Measurements from ENCODE around the gene ZNF638.

Gene ZNF638

DNA sequence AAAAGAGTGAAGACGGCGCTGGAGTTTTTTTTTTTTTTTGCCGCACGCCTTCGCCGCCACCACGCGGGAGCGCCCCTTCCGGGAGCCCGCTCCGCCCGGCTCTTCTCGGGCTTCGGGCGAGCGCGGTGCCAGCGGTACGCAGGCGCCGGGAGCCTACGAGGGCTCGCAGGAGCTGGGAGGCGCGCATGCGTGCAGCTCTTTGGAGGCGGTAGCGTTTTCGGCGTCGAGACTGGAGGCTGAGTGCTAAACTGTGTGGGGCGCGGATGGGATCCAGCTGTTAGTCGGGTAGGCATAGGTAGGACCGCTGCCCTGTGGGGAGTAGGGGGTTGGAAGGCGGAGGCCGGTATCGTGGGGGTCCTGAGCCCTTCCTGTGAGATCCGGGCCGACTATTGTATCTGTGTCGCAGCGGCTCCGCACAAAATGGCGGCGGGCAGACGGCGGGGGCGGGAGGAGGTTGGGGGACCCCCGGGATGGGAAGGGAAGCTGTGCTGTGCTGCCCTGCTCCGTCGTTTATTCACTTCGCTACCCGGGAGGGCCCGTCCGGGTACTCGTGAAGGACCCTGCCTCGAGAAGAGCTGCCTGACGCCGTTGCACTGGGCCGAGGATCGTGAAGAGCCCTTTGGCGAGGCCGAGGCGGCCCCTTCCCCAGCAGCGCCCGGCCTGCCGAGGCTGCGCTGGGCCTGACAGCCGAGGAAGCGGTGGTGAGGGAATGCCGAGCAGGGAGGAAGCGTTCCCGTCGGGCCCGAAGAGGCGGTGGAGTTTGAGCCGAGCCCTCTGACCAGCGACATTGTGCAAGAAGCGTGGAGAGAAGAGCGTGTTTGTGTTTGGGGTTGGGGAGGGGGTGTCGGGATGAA is at the start of gene ZNF638:
Gene ZNF638 (plus strand): TSS at position 202 of the 854 bp plus-strand sequence. CDS start 17,173 bp downstream, outside the sequence.
- Histone ChIP-seq H3K36me3 (ENCODE audit: control insufficient read depth, insufficient read depth, low read length) (no peaks in the 10 kb centered on the region), H3K4me3 (ENCODE audit: low read length) (peak within 1 kb of the TSS; percentile 98), H3K4me1 (ENCODE audit: control insufficient read depth, insufficient read depth, low read length) (peaks cover 6% of the 10 kb centered on the region), H3K9ac (ENCODE audit: low read length) (peak within 1 kb of the TSS; percentile 99), H3K27me3 (ENCODE audit: control insufficient read depth, insufficient read depth, low read length) (no peaks in the 10 kb centered on the region), H3K9me3 (ENCODE audit: control insufficient read depth, low read length) (no peaks in the 10 kb centered on the region)

DNA sequence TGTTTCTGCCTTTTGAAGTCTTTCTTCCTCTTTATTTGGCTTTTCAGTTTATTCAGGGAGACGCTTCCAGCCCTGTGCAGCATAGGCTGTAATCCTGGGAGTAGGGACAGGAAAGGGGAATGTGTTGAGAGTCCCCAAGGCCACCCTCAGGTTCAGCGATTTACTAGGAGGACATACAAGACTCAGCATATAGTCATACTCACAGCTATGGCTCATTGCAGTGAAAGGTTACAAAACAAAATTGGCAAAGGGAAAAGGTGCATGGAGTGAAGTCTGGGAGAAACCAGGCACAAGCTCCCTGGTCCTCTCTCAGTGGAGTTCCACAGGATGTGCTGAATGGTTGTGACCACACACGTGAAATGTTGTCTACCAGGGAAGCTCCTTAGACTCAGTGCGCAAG is 49.6 kb upstream of the ZNF638 start:
- H3K36me3 ChIP-seq (ENCODE audit: control insufficient read depth, insufficient read depth, low read length), result no peaks in the 10 kb centered on the region
- H3K9ac ChIP-seq (ENCODE audit: low read length), result no peak overlapping the region
- no peaks in the 10 kb centered on the region for H3K27me3 ChIP-seq (ENCODE audit: control insufficient read depth, insufficient read depth, low read length)
- H3K4me1 ChIP-seq (ENCODE audit: control insufficient read depth, insufficient read depth, low read length), result peaks cover 9% of the 10 kb centered on the region
- H3K4me3 ChIP-seq (ENCODE audit: low read length), result no peak overlapping the region
- no peaks in the 10 kb centered on the region for H3K9me3 ChIP-seq (ENCODE audit: control insufficient read depth, low read length)

DNA sequence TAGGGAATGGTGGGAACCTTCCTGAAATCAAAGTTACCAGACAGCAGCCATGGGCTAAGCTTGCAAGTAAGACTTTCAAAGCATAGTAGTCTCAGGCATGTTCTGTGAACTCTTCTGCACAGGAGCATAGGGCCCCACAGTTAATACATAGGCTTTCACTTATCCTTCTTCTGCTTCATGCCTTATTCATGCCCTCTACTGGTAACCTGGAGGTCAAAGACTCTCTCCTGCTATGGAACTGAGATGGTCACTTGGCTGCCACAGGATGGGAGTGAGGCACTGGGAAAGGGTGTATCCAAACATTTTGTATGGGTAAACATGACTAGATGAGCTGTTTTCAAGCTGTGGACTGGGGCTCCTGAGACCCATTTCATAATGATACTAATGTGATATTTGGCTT is 49.1 kb upstream of the ZNF638 start:
- Histone ChIP-seq H3K9me3 (ENCODE audit: control insufficient read depth, low read length) (no peaks in the 10 kb centered on the region), H3K36me3 (ENCODE audit: control insufficient read depth, insufficient read depth, low read length) (no peaks in the 10 kb centered on the region), H3K27me3 (ENCODE audit: control insufficient read depth, insufficient read depth, low read length) (no peaks in the 10 kb centered on the region), H3K4me3 (ENCODE audit: low read length) (no peak overlapping the region), H3K9ac (ENCODE audit: low read length) (no peak overlapping the region), H3K4me1 (ENCODE audit: control insufficient read depth, insufficient read depth, low read length) (peaks cover 3% of the 10 kb centered on the region)

- Histone ChIP-seq H3K4me1 (ENCODE audit: control insufficient read depth, insufficient read depth, low read length) (no peaks in the 10 kb centered on the region), H3K27me3 (ENCODE audit: control insufficient read depth, insufficient read depth, low read length) (no peaks in the 10 kb centered on the region)
These were observed 48.5 kb upstream of the ZNF638 start for GRCh38 chr2:71283131-71283530.

DNA sequence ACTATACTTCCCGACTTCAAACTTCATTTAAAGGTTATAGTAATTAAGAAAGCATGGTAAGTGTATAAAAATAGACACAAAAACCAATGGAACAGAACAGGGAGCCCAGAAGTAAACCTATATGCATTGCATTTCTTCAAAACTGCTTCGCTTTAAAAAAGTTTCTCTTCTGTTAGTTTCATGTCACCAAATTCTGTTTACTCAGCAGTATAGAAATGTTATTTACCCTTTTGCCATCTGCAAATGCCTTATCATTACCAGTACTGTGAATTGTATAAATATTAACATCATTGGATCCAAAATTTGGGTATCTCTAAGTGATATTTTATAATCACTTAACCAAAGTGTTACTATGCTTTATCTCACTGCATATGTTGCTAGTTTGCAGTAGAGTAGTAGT is 45.9 kb upstream of the ZNF638 start:
- Histone ChIP-seq H3K36me3 (ENCODE audit: control insufficient read depth, insufficient read depth, low read length) (no peaks in the 10 kb centered on the region), H3K9me3 (ENCODE audit: control insufficient read depth, low read length) (no peaks in the 10 kb centered on the region), H3K9ac (ENCODE audit: low read length) (no peak overlapping the region), H3K4me1 (ENCODE audit: control insufficient read depth, insufficient read depth, low read length) (no peaks in the 10 kb centered on the region), H3K4me3 (ENCODE audit: low read length) (no peak overlapping the region), H3K27me3 (ENCODE audit: control insufficient read depth, insufficient read depth, low read length) (no peaks in the 10 kb centered on the region)

More at GRCh38 chr2:71283131-71283530, 48.5 kb upstream of the ZNF638 start:
- Histone ChIP-seq H3K36me3 (ENCODE audit: control insufficient read depth, insufficient read depth, low read length) (no peaks in the 10 kb centered on the region), H3K9me3 (ENCODE audit: control insufficient read depth, low read length) (no peaks in the 10 kb centered on the region), H3K4me3 (ENCODE audit: low read length) (no peak overlapping the region), H3K9ac (ENCODE audit: low read length) (no peak overlapping the region)

- Histone ChIP-seq H3K9ac (ENCODE audit: low read length) (no peak overlapping the region), H3K9me3 (ENCODE audit: control insufficient read depth, low read length) (no peaks in the 10 kb centered on the region), H3K4me1 (ENCODE audit: control insufficient read depth, insufficient read depth, low read length) (no peaks in the 10 kb centered on the region), H3K36me3 (ENCODE audit: control insufficient read depth, insufficient read depth, low read length) (no peaks in the 10 kb centered on the region), H3K4me3 (ENCODE audit: low read length) (no peak overlapping the region), H3K27me3 (ENCODE audit: control insufficient read depth, insufficient read depth, low read length) (no peaks in the 10 kb centered on the region)
These were observed 40.2 kb upstream of the ZNF638 start for GRCh38 chr2:71291398-71291797.

GRCh38 chr2:71292159-71292558 is 39.4 kb upstream of the ZNF638 start:
- Histone ChIP-seq H3K4me3 (ENCODE audit: low read length) (no peak overlapping the region), H3K4me1 (ENCODE audit: control insufficient read depth, insufficient read depth, low read length) (no peaks in the 10 kb centered on the region), H3K9ac (ENCODE audit: low read length) (no peak overlapping the region), H3K9me3 (ENCODE audit: control insufficient read depth, low read length) (no peaks in the 10 kb centered on the region), H3K36me3 (ENCODE audit: control insufficient read depth, insufficient read depth, low read length) (no peaks in the 10 kb centered on the region), H3K27me3 (ENCODE audit: control insufficient read depth, insufficient read depth, low read length) (no peaks in the 10 kb centered on the region)

- H3K9ac ChIP-seq (ENCODE audit: low read length), result no peak overlapping the region
- H3K4me1 ChIP-seq (ENCODE audit: control insufficient read depth, insufficient read depth, low read length), result no peaks in the 10 kb centered on the region
- H3K9me3 ChIP-seq (ENCODE audit: control insufficient read depth, low read length), result no peaks in the 10 kb centered on the region
- no peaks in the 10 kb centered on the region for H3K27me3 ChIP-seq (ENCODE audit: control insufficient read depth, insufficient read depth, low read length)
- no peak overlapping the region for H3K4me3 ChIP-seq (ENCODE audit: low read length)
- H3K36me3 ChIP-seq (ENCODE audit: control insufficient read depth, insufficient read depth, low read length), result no peaks in the 10 kb centered on the region
These were observed 32.7 kb upstream of the ZNF638 start for GRCh38 chr2:71298914-71299313.

DNA sequence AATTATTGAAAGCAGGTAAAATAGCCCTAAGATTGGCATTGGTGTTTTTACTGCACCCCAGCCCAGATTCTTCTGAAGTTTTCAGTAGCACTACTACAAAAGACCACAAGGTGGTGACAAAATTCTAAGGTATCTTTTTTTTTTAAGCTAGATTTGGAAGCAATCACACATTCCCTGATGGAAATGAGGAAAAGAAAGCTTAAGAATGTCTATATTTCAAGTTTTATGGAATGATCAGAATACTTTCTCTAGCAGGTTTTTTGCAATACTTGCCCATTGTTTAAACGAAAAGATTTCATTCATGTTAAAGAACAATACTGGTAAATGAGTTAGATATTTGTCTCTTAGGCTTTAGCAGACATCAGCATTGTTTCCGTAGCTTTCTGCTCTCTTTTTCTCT is 32.1 kb upstream of the ZNF638 start:
- Histone ChIP-seq H3K36me3 (ENCODE audit: control insufficient read depth, insufficient read depth, low read length) (no peaks in the 10 kb centered on the region), H3K4me1 (ENCODE audit: control insufficient read depth, insufficient read depth, low read length) (no peaks in the 10 kb centered on the region), H3K27me3 (ENCODE audit: control insufficient read depth, insufficient read depth, low read length) (no peaks in the 10 kb centered on the region), H3K9me3 (ENCODE audit: control insufficient read depth, low read length) (no peaks in the 10 kb centered on the region), H3K4me3 (ENCODE audit: low read length) (no peak overlapping the region), H3K9ac (ENCODE audit: low read length) (no peak overlapping the region)

- Histone ChIP-seq H3K4me3 (ENCODE audit: low read length) (no peak overlapping the region), H3K9me3 (ENCODE audit: control insufficient read depth, low read length) (no peaks in the 10 kb centered on the region), H3K27me3 (ENCODE audit: control insufficient read depth, insufficient read depth, low read length) (no peaks in the 10 kb centered on the region), H3K4me1 (ENCODE audit: control insufficient read depth, insufficient read depth, low read length) (no peaks in the 10 kb centered on the region), H3K9ac (ENCODE audit: low read length) (no peak overlapping the region), H3K36me3 (ENCODE audit: control insufficient read depth, insufficient read depth, low read length) (no peaks in the 10 kb centered on the region)
These were observed 27.7 kb upstream of the ZNF638 start for GRCh38 chr2:71303849-71304248.

- H3K36me3 ChIP-seq (ENCODE audit: control insufficient read depth, insufficient read depth, low read length), result no peaks in the 10 kb centered on the region
- no peaks in the 10 kb centered on the region for H3K27me3 ChIP-seq (ENCODE audit: control insufficient read depth, insufficient read depth, low read length)
- no peaks in the 10 kb centered on the region for H3K9me3 ChIP-seq (ENCODE audit: control insufficient read depth, low read length)
- H3K9ac ChIP-seq (ENCODE audit: low read length), result no peak overlapping the region
- no peaks in the 10 kb centered on the region for H3K4me1 ChIP-seq (ENCODE audit: control insufficient read depth, insufficient read depth, low read length)
- H3K4me3 ChIP-seq (ENCODE audit: low read length), result no peak overlapping the region
These were observed 24.8 kb upstream of the ZNF638 start for GRCh38 chr2:71306762-71307161.

- H3K4me1 ChIP-seq (ENCODE audit: control insufficient read depth, insufficient read depth, low read length), result no peaks in the 10 kb centered on the region
- H3K4me3 ChIP-seq (ENCODE audit: low read length), result no peak overlapping the region
These were observed 18.4 kb upstream of the ZNF638 start for GRCh38 chr2:71313016-71313766.

More at GRCh38 chr2:71313016-71313766, 18.4 kb upstream of the ZNF638 start:
- H3K27me3 ChIP-seq (ENCODE audit: control insufficient read depth, insufficient read depth, low read length), result no peaks in the 10 kb centered on the region
- H3K36me3 ChIP-seq (ENCODE audit: control insufficient read depth, insufficient read depth, low read length), result no peaks in the 10 kb centered on the region
- no peak overlapping the region for H3K9ac ChIP-seq (ENCODE audit: low read length)
- H3K9me3 ChIP-seq (ENCODE audit: control insufficient read depth, low read length), result no peaks in the 10 kb centered on the region
